Measurements from ENCODE around the gene RHOB. TPM values are rescaled to one million over a fixed set of nuclear protein-coding genes. Genes with fewer than 3 reads are reported as not detected.
A peak's percentile ranks its signal among the peaks of the same experiment; 100 is the strongest.

Gene RHOB
- total and polyA plus RNA-seq, 2 of the 13 experiments (the other 11 are each of a cell fraction or from before 2014, with no cell fraction given) = 192 to 268 TPM

- no peak overlapping the region for H3K27ac ChIP-seq (ENCODE audit: extremely low read length, insufficient read depth, low read length)
- H3K4me3 ChIP-seq (replicated peaks in 1 of 3; ENCODE audit: insufficient read depth in 1 of 3, low read depth in 2 of 3, low read length in 3 of 3) = no peak overlapping the region
- peak; percentile 48 for FAIRE-seq
- intact Hi-C loops (cut with micrococcal nuclease; ENCODE audit: unreplicated experiment) = no loop called here
- in situ Hi-C loops (cut with HindIII; ENCODE audit: extremely low pct_ligation_motif_present, low pct_unique_long_range_greater_than_20kb) = no loop called here
- CTCF ChIA-PET (ENCODE audit: low intra/inter-chr PET ratio, low total read pairs) = no interaction called here
- H3K4me1 ChIP-seq (ENCODE audit: insufficient read depth, low read length) = peaks cover 35% of the 10 kb centered on the region
- H3K27me3 ChIP-seq (ENCODE audit: control insufficient read depth in 1 of 2, insufficient read depth in 2 of 2, low read length in 2 of 2) = peaks cover 3 to 15% of the 10 kb centered on the region in 2 experiments; a peak in 3 of 5 replicates
- WGBS (ENCODE audit: low lambda C conversion rate) = 43% methylated on average over 11 of the region's 11 CpGs
- no peak overlapping the region for H3K9ac ChIP-seq (ENCODE audit: insufficient read depth, low read depth, low read length)
- no peaks in the 10 kb centered on the region for H4K20me1 ChIP-seq (ENCODE audit: insufficient read depth, low read length)
- DNase-seq (ENCODE audit: low spot score) = no peak
- H2AFZ ChIP-seq (ENCODE audit: low read length) = no peak overlapping the region
- ATAC-seq = peak; percentile 15
- BruUV-seq (replicated peaks) = no TSS peak
- POLR2A ChIA-PET = interaction anchor here (0.9 to 3.7 kb wide), 9 partner anchors 13 to 116 kb away, joined by 3 to 32 read pairs (median 4); partner anchors contain the start of gene RHOB
- peak overlapping the region; percentile 9 for H3K4me2 ChIP-seq (ENCODE audit: low read depth, low read length)
- no peaks in the 10 kb centered on the region for H3K9me3 ChIP-seq (ENCODE audit: low read length)
- no peaks in the 10 kb centered on the region for H3K36me3 ChIP-seq (replicated peaks in 1 of 2; ENCODE audit: control insufficient read depth in 1 of 2, insufficient read depth in 2 of 2, low read length in 2 of 2)
- H3K79me2 ChIP-seq (ENCODE audit: insufficient read depth, low read length) = no peaks in the 10 kb centered on the region
- no peak for TF ChIP-seq KLF11 (CRISPR knock-in tag; IDR thresholded peaks at IDR 0.05)
- TF ChIP-seq ZNF678 (CRISPR knock-in tag; IDR thresholded peaks at IDR 0.05) = no peak
- no peak for TF ChIP-seq ZNF451 (CRISPR knock-in tag; IDR thresholded peaks at IDR 0.05)
- no peak for TF ChIP-seq TCF12 (IDR thresholded peaks at IDR 0.05)
- TF ChIP-seq TCF12 (CRISPR knock-in tag; IDR thresholded peaks at IDR 0.05) = no peak
- TF ChIP-seq ATRX (CRISPR knock-in tag; IDR thresholded peaks at IDR 0.05; ENCODE audit: borderline replicate concordance) = no peak
- TF ChIP-seq POGK (CRISPR knock-in tag; conservative IDR thresholded peaks at IDR 0.05) = no peak
- no peak for TF ChIP-seq ZBTB1 (CRISPR knock-in tag; IDR thresholded peaks at IDR 0.05; ENCODE audit: borderline replicate concordance)
- no peak for TF ChIP-seq ZMYM4 (CRISPR knock-in tag; IDR thresholded peaks at IDR 0.05)
- no peak for TF ChIP-seq CC2D1A (CRISPR knock-in tag; IDR thresholded peaks at IDR 0.05)
- no peak for TF ChIP-seq DMTF1 (CRISPR knock-in tag; IDR thresholded peaks at IDR 0.05)
- no peak for TF ChIP-seq KAT8 (CRISPR knock-in tag; IDR thresholded peaks at IDR 0.05)
- TF ChIP-seq TCF7 (IDR thresholded peaks at IDR 0.05; ENCODE audit: low read depth) = no peak
- no peak for TF ChIP-seq CEBPG (CRISPR knock-in tag; IDR thresholded peaks at IDR 0.05)
- no peak for TF ChIP-seq ZNF891 (CRISPR knock-in tag; IDR thresholded peaks at IDR 0.05)
- TF ChIP-seq PLSCR1 (CRISPR knock-in tag; IDR thresholded peaks at IDR 0.05; ENCODE audit: borderline replicate concordance) = no peak
- no peak for TF ChIP-seq TEAD3 (CRISPR knock-in tag; optimal IDR thresholded peaks at IDR 0.05; ENCODE audit: borderline replicate concordance)
- TF ChIP-seq FOXC1 (CRISPR knock-in tag; IDR thresholded peaks at IDR 0.05; ENCODE audit: borderline replicate concordance) = no peak
- TF ChIP-seq ZSCAN12 (CRISPR knock-in tag; IDR thresholded peaks at IDR 0.05) = no peak
Observed at GRCh38 chr2:20468549-20469500, 22.0 kb downstream of the RHOB start.
